Measurements from ENCODE around the gene GSN. TPM values are rescaled to one million over a fixed set of nuclear protein-coding genes. Genes with fewer than 3 reads are reported as not detected.

The GSN gene
- total RNA-seq, 4 donors from 2014 or later, result 287 to 1,151 (median 926) TPM

GRCh38 chr9:121232251-121232650 lies 35.7 kb upstream of the GSN start:
- intact Hi-C loops (cut with DNase I), result no loop called here
- WGBS, 2 donors, result 85 to 92% methylated on average over 4 of the region's 4 CpGs

DNA sequence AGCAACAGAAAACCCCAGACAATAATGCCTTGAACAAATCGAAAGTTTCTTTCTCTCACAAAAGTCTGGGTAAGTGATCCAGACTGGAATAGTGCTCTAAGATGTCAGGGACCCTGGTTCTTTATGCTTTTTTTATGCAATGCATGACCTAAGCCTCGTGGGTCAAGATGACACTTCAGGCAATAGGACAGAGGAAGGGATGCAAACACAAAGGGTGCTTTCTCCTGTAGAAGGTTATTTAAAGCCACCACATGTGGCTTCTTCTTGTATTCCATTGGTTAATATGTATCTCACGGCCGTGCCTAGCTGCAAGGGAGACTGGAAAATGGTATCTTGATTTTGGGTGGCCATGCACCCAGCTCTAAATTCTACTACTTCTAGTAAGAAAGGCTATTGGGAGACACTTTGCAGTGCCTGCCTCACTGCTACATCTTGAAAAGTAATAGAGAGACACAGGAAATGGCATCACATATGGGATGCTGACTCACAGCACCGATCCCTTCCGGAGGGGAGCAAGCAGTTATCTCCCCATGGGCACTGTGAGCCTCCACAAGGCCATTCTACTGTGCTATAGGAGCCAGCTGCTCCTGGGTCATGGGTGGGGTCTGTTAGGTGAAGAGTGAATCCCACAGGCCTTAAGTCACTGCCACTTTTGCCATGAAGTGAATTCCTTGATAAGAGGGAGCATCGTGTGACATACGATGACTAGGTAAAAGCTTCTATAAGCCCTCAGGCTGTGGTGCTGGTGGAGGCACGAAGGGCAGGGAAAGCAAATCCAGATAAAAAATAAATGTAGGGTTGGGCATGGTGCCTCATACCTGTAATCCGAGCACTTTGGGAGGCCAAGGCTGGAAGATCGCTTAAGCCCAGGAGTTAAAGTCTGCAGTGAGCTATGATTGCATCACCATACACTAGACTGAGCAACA lies 33.8 kb upstream of the GSN start:
- WGBS, 2 donors, result 71 to 85% methylated on average over 10 to 11 of the region's 11 CpGs
- Histone ChIP-seq H3K36me3 (peaks cover 0 to 43% (median 0%) of the 10 kb centered on the region in 3 donors), H3K4me3 (no peak overlapping the region), H3K4me1 (no peaks in the 10 kb centered on the region), H3K27ac (no peak overlapping the region), H3K27me3 (no peaks in the 10 kb centered on the region), H3K9me3 (no peaks in the 10 kb centered on the region)
- no peak for DNase-seq
- TF ChIP-seq, protein P1, sequence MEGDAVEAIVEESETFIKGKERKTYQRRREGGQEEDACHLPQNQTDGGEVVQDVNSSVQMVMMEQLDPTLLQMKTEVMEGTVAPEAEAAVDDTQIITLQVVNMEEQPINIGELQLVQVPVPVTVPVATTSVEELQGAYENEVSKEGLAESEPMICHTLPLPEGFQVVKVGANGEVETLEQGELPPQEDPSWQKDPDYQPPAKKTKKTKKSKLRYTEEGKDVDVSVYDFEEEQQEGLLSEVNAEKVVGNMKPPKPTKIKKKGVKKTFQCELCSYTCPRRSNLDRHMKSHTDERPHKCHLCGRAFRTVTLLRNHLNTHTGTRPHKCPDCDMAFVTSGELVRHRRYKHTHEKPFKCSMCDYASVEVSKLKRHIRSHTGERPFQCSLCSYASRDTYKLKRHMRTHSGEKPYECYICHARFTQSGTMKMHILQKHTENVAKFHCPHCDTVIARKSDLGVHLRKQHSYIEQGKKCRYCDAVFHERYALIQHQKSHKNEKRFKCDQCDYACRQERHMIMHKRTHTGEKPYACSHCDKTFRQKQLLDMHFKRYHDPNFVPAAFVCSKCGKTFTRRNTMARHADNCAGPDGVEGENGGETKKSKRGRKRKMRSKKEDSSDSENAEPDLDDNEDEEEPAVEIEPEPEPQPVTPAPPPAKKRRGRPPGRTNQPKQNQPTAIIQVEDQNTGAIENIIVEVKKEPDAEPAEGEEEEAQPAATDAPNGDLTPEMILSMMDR (IDR thresholded peaks at IDR 0.05), result no peak
- TF ChIP-seq POLR2A (IDR thresholded peaks at IDR 0.05), result no peak
- intact Hi-C loops (cut with DNase I), result no loop called here

More at GRCh38 chr9:121232251-121232650, 35.7 kb upstream of the GSN start:
- peaks cover 0 to 43% (median 0%) of the 10 kb centered on the region in 3 donors for H3K36me3 ChIP-seq
- no peaks in the 10 kb centered on the region for H3K4me1 ChIP-seq
- TF ChIP-seq, protein P1 (IDR thresholded peaks at IDR 0.05), result no peak
- TF ChIP-seq POLR2A (IDR thresholded peaks at IDR 0.05), result no peak
- no peaks in the 10 kb centered on the region for H3K27me3 ChIP-seq
- H3K27ac ChIP-seq, result no peak overlapping the region
- no peak overlapping the region for H3K4me3 ChIP-seq
- DNase-seq, result no peak
- no peaks in the 10 kb centered on the region for H3K9me3 ChIP-seq

DNA sequence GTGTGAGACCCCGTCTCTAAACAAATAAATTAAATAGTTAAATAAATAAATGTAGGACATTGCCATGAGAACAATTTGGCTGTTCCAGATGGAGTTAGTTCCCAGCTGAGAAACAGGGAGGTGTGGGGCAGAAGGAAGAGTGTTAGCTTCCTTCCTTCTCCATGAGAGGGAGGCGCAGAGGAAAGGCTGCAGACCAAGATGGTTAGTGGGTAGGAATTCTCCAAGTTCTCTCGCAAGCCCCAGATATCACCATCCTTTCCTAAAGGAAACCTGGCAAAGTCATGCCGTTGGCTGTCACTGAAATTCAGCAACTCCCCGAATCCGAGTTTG lies 33.2 kb upstream of the GSN start:
- Histone ChIP-seq H3K4me1 (no peaks in the 10 kb centered on the region), H3K4me3 (no peak overlapping the region), H3K27ac (no peak overlapping the region), H3K27me3 (no peaks in the 10 kb centered on the region), H3K36me3 (peaks cover 0 to 43% (median 0%) of the 10 kb centered on the region in 3 donors), H3K9me3 (no peaks in the 10 kb centered on the region)
- intact Hi-C loops (cut with DNase I), result no loop called here
- DNase-seq, result no peak
- 78 to 91% methylated on average over 6 of the region's 6 CpGs for WGBS, 2 donors
- no peak for TF ChIP-seq POLR2A (IDR thresholded peaks at IDR 0.05)
- TF ChIP-seq, protein P1 (IDR thresholded peaks at IDR 0.05), result no peak

DNA sequence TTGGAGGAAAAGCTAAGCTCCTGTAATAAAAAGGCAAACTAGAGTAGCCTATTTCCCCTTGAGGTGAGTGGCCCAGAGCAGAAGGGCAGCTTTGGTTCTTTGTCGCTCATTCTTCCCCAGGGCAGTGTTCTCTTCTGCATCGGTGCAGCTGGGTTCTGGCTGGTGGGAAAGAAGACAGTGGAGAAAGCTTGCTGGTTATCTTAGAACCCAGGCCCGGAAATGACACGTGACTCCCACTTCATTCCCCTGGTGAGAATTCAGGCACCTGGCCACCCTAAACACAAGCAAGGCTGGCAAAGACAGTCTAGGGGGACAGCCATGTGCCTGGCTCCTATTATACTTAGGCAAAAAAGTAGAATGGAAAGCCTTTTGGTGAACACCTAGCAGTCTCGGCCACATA lies 32.5 kb upstream of the GSN start:
- no peak overlapping the region for H3K4me3 ChIP-seq
- no peaks in the 10 kb centered on the region for H3K27me3 ChIP-seq
- H3K9me3 ChIP-seq, result no peaks in the 10 kb centered on the region
- WGBS, 2 donors, result 92 to 97% methylated on average over 3 to 4 of the region's 5 CpGs
- H3K4me1 ChIP-seq, result no peaks in the 10 kb centered on the region
- intact Hi-C loops (cut with DNase I), result no loop called here
- H3K36me3 ChIP-seq, result peaks cover 0 to 43% (median 0%) of the 10 kb centered on the region in 3 donors
- no peak overlapping the region for H3K27ac ChIP-seq
- TF ChIP-seq, protein P1 (IDR thresholded peaks at IDR 0.05), result no peak
- no peak for TF ChIP-seq POLR2A (IDR thresholded peaks at IDR 0.05)
- no peak for DNase-seq

DNA sequence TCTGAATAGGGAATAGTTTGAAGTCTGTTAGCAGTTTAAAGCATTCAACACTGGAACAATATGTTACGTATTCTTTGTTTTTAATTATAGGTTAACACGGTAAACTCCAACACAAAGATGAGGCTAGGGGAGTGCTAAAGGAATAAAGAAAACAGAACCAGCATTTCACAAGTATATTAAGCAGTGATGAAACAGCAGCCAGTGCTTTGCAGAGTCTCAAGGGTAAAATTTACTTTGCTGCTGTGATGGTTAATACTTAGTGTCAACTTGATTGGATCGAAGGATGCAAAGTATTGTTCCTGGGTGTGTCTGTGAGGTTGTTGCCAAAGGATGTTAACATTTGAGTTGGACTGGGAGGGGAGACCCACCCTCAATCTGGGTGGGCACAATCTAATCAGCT lies 30.0 kb upstream of the GSN start:
- Histone ChIP-seq H3K4me1 (no peaks in the 10 kb centered on the region), H3K27me3 (no peaks in the 10 kb centered on the region), H3K4me3 (no peak overlapping the region), H3K27ac (no peak overlapping the region), H3K36me3 (peaks cover 0 to 23% (median 0%) of the 10 kb centered on the region in 3 donors), H3K9me3 (no peaks in the 10 kb centered on the region)
- intact Hi-C loops (cut with DNase I), result no loop called here
- 79 to 87% methylated on average over 3 of the region's 3 CpGs for WGBS, 2 donors
- no peak for TF ChIP-seq POLR2A (IDR thresholded peaks at IDR 0.05)
- TF ChIP-seq, protein P1 (IDR thresholded peaks at IDR 0.05), result no peak
- no peak for DNase-seq

Measured in esophagus squamous epithelium (tissue), 5 donors.